Measurements from ENCODE around the gene BFSP2.

BFSP2 gene

DNA sequence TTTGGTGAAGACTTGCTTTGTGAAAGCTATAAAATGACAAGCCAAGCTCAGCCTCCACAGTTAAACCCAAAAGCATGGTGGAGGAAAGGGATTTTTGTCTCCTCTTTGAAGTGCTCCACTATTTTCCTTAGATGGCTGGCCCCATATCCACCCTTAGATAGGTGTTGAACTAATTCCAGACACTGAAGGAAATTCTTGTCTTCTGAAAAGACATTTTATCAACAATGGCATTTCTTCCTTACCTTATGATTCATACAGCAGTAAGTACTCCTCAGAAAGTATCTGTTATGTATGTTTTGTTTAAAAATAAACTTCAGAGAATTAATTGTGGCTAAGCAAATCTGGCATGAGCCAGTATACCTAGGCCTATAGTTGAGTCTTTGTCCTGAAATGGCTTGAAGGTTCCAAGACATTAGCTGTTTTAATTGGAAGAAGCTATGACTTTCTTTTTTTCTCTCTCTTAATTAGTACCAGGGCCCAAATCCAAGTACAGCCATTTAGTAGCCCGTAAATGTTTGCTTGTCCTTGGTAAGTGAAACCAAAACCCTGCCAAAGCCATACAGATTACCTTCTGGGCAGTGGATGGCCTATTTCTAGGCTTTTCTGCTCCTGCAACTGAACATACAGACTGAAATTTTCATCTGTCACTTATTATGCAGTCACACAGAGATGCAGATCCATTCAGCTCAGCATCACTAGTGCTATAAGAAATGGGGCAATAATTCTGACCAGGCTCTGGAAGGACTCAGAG, 5.1 kb upstream of the BFSP2 start:
- no peak for DNase-seq (ENCODE audit: low read depth)
- TF ChIP-seq, protein P1, sequence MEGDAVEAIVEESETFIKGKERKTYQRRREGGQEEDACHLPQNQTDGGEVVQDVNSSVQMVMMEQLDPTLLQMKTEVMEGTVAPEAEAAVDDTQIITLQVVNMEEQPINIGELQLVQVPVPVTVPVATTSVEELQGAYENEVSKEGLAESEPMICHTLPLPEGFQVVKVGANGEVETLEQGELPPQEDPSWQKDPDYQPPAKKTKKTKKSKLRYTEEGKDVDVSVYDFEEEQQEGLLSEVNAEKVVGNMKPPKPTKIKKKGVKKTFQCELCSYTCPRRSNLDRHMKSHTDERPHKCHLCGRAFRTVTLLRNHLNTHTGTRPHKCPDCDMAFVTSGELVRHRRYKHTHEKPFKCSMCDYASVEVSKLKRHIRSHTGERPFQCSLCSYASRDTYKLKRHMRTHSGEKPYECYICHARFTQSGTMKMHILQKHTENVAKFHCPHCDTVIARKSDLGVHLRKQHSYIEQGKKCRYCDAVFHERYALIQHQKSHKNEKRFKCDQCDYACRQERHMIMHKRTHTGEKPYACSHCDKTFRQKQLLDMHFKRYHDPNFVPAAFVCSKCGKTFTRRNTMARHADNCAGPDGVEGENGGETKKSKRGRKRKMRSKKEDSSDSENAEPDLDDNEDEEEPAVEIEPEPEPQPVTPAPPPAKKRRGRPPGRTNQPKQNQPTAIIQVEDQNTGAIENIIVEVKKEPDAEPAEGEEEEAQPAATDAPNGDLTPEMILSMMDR (IDR thresholded peaks at IDR 0.05; ENCODE audit: low read depth, low read length, missing control alignments), result no peak
- H3K4me3 ChIP-seq (ENCODE audit: low read depth, low read length), result no peak overlapping the region
- in situ Hi-C loops (cut with HindIII; ENCODE audit: low sequenced_read_pairs), result no loop called here

DNA sequence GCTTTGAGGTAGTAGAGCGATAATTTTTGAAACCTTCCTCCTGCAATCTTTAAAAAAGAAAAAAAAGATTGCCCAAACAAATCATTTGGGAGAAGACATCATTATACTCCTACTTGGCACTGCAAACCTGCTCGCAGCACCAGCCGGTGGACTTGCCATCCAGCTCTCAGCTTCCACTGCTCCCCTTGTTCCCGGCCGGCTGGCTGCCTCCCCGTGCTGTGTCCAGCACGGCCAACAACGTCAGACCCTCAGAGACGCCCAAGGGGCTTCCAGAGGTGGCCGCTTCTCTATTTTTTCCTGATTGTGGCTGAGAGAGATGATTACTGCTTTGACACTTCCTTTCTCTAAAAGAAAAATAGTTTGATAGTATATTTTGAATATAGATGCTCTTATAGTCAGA, 3.0 kb upstream of the BFSP2 start:
- in situ Hi-C loops (cut with HindIII; ENCODE audit: low sequenced_read_pairs), result no loop called here
- no peak for DNase-seq (ENCODE audit: low read depth)
- TF ChIP-seq, protein P1 (IDR thresholded peaks at IDR 0.05; ENCODE audit: low read depth, low read length, missing control alignments), result no peak
- H3K4me3 ChIP-seq (ENCODE audit: low read depth, low read length), result no peak overlapping the region

DNA sequence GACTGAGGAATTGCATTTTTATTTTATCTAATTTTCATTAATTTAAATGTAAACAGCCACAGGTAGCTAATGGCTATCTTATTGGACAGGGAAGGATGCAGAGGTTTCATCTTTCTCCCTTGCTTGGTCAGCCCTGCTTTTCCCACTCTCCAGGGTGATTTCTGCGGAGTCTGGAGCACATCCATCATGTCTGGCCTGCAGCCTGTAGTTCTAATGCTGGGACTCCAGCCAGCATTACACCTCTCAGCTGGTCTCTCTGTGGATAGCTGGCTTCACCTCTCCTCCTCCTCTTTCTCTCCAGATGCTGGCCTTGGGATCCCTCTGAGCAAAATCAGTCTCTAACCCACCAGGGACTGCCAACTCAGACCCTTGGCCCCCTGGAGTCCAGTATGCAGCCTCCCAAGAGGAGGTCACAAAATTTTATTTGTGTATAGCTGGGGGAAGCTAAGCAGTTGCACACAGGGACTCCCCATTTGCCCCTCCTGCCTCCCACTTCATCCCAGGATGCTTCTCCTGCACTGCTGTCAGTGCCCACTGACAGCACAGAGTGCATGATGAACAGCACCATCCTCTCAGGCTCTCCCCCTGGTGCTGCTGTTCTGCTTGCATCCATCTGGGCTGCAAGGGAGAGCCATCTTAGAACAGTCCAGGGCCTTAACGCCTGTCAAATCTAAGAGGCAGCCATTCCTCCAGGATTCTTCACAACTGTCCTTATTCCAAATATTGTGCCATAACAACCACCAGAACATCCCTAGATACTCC, 1.7 kb downstream of the BFSP2 start:
- H3K4me3 ChIP-seq (ENCODE audit: low read depth, low read length), result no peak overlapping the region
- in situ Hi-C loops (cut with HindIII; ENCODE audit: low sequenced_read_pairs), result no loop called here
- peak; percentile 85 for DNase-seq (ENCODE audit: low read depth)
- TF ChIP-seq, protein P1 (IDR thresholded peaks at IDR 0.05; ENCODE audit: low read depth, low read length, missing control alignments), result no peak

DNA sequence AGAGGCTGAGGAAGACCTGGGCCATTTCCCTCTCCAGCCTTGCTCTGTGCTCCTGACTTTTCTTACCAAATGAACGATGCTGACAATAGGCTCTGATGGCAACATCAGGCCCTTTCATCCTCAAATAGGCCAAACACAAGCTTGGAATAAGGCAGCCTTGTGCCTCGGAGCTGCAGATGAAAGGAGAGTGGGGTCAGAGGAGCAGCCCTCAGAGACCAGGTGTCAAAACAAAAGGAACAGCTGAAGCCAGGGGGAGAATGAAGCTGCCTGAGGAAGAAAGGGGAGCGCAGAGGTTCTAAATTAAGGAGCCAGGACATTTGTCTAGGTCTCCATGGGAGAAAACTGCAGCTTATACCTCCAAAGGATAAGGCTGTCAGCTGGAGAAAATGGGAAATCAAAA, 5.1 kb downstream of the BFSP2 start:
- DNase-seq (ENCODE audit: low read depth), result no peak
- TF ChIP-seq, protein P1 (IDR thresholded peaks at IDR 0.05; ENCODE audit: low read depth, low read length, missing control alignments), result no peak
- H3K4me3 ChIP-seq (ENCODE audit: low read depth, low read length), result no peak overlapping the region
- in situ Hi-C loops (cut with HindIII; ENCODE audit: low sequenced_read_pairs), result no loop called here

DNA sequence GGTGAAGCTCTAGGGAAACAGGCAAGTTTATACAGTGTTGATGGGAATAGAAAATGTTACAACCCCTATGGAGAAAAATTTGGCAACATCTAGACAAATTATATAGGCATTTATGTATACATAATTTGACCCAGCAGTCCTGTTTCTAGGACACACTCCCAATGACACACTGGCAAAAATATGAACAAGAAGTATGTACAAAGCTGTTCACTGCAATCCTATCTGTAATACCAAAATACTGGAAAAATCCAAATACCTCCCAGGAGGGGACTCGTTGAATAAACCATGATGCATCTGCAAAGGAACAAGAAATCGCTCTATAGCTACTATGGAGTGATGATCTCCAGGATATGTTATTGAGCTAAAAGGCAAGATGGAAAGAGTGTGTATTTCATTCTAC, 8.5 kb downstream of the BFSP2 start:
- TF ChIP-seq, protein P1 (IDR thresholded peaks at IDR 0.05; ENCODE audit: low read depth, low read length, missing control alignments), result no peak
- no peak for DNase-seq (ENCODE audit: low read depth)
- in situ Hi-C loops (cut with HindIII; ENCODE audit: low sequenced_read_pairs), result no loop called here
- no peak overlapping the region for H3K4me3 ChIP-seq (ENCODE audit: low read depth, low read length)

DNA sequence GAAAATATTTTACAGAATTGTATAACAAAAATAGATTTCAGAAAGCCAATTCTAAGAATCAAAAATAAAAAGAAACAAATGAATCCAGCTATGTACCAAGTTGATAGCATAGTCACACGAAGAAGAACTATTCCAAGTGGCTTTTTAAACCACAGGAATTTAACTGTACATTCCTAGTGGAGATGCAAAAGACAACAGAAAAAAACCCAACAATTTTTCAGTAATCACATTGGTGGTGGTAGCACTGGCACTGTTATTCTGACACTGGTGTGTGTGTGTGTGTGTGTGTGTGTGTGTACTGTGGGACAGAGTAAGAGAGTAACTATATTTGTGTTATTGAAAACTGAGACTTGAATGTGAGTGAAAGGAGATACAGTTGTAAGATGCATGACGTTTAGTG, 9.1 kb downstream of the BFSP2 start:
- in situ Hi-C loops (cut with HindIII; ENCODE audit: low sequenced_read_pairs), result no loop called here
- TF ChIP-seq, protein P1 (IDR thresholded peaks at IDR 0.05; ENCODE audit: low read depth, low read length, missing control alignments), result no peak
- H3K4me3 ChIP-seq (ENCODE audit: low read depth, low read length), result no peak overlapping the region
- DNase-seq (ENCODE audit: low read depth), result peak; percentile 39
